Head of caudate nucleus (tissue), 42 donors: Measurements from ENCODE around the gene SESN2.

ENCODE experiments used
- DNase-seq, 42 donors: peaks; one replicate each; pipeline versions ENCODE4 v3.0.0 to v3.0.0-alpha.2; 2020 to 2021; ENCODE audit warnings: mixed read lengths in 7 of 42
- intact Hi-C: fragments of 100-400 bp; cut with DNase I; formaldehyde crosslinking; loops from one replicate; pipeline ENCODE4 v1.15.0; 2022

SESN2 gene

GRCh38 chr1:28248273-28249012 is 10.9 kb upstream of the SESN2 start:
- DNase-seq = peak; percentile 53 to 94 (median 85)
- intact Hi-C loops = loop anchor here (5.0 kb wide), 2 partner anchors 79 to 259 kb away; partner anchors contain the start of genes MED18 and RCC1

DNA sequence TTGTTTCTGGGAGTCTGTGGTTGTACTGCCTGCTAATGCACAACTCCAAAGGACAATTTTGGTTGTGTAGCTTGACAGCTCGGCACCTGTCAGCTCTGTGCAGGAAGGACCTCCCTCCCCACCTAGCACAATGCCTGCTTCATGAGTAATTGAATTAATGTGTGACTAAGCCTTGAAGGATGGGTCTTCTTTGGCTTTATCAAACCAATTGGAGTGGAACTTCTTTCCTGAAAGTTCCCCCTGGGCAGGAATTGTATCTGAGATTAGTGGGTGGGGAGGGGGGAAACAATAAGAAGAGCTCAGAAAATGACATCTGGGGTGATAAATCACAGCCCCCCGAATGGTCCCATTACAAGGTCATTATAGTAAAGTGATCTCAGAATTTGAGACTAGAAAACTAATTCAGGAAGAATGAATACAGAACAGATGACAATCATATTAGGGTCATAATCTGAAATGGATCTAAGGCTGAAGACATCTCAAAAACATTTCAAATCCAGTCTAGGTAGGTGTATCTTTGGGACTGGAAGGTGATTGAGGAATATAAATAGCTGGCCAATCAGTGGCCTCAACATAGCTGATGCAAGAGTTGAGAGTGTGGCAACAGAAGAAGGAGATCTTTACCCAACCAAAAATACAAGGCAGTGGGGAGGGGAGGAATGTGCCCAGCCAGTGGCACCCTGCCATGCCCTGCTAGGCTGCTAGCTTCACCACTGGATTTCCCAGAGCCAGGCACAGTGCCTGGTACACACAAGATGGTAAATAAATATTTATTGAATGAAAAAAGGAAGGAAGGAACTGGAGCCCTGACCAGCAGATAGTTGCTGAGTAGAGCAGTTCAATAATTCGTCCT is 10.1 kb upstream of the SESN2 start:
- intact Hi-C loops = loop anchor here (5.0 kb wide), 2 partner anchors 78 to 258 kb away; partner anchors contain the start of genes MED18 and RCC1
- DNase-seq = peak in 11 of 42 donors; percentile 14 to 54 (median 35)

GRCh38 chr1:28249866-28250295 is 9.4 kb upstream of the SESN2 start:
- intact Hi-C loops = loop anchor here (5.0 kb wide), 2 partner anchors 77 to 257 kb away; partner anchors contain the start of genes MED18 and RCC1
- no peak for DNase-seq

- no peak for DNase-seq
- intact Hi-C loops = no loop called here
These were observed 3.0 kb upstream of the SESN2 start for GRCh38 chr1:28256197-28256827.

GRCh38 chr1:28257736-28258135 is 1.6 kb upstream of the SESN2 start:
- intact Hi-C loops = no loop called here
- no peak for DNase-seq

- intact Hi-C loops = no loop called here
- DNase-seq = no peak
These were observed 578 bp upstream of the SESN2 start for GRCh38 chr1:28258628-28259251.

DNA sequence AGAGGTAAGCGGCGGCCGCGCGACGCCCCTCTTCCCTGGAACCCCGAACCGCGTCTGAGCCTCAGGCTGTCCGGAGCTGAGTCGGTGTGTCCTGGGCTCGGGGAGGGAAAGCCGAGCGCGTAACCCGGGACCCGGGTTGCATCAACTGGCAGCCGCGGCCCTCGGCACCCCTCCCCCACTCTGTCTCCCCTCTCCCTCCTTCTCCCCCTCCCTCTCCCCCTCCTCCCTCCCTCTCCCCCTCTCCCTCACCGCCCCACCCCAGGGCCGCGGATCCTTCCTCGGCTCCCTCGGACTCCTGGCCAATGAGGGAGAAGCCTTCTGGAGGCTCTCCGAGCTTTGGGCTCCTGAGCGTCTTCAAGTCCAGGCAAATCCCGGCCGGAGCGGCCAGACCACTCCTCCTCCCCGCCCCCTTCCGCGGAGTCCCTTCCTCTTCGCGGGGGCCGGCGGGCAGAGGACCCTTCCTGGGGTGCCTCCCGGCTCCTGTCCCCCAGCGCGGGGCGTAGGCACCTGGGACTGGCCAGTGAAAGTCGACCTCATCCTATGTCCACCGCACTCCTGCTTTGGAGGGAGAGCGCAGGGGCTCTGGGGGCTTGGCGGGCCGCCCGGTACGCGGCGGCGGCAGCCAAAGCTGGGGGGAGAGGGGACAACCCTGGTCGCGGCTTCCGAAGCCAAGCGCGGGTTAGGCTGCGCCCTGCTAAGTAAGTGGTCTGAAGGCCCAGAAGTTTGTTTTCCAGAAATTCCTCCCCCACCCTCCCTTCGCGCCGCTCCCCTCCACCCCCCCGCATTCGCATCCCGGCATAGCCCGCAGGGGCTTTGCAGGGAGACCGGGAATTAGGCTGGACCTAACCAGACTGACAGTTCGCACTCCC is 850 bp downstream of the SESN2 start:
- DNase-seq = peak in 38 of 42 donors; percentile 17 to 72 (median 42)
- intact Hi-C loops = loop anchor here (5.0 kb wide), 1 partner anchor 67 kb away; the partner anchor contains the start of gene MED18

DNA sequence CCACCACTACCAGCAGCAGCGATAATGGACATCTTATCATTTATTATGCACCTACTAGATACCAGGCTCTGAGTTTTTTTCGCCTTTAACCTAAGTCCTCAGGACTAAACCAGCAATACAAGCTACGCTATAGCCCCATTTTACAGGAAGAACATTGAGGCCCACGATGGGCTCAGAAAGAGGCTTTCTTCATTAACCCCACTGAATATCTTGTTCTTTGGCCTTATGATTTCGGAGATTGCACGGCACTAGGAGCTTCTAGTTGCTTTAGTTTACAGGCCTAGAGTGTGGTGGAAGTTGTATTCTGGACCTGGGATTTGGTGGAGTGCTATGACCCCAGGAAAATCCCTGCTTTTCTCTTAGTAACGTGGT is 1.5 kb downstream of the SESN2 start:
- no peak for DNase-seq
- intact Hi-C loops = loop anchor here (5.0 kb wide), 1 partner anchor 67 kb away; the partner anchor contains the start of gene MED18

DNA sequence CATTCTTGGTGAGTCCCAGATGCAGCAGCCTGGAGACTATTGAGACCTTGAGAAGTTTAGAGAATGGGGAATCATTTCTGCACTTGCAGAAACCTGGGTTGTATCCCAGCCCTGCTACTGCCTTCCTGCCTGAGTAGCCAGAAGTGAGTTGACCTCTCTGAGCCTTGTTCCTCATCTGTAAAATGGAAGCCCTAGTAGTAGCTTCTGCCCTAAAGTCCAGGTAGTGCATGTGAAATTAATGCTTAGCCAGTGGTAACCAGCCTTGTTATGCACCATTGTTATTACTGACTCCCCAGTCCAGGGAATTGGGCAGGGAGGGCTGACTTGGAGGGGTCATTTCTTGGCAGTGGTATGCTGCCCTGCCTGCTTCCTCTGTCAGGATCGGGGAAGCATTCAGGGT is 5.6 kb downstream of the SESN2 start:
- no peak for DNase-seq
- intact Hi-C loops = loop anchor here (5.0 kb wide), 1 partner anchor 62 kb away; the partner anchor contains the start of gene MED18

DNA sequence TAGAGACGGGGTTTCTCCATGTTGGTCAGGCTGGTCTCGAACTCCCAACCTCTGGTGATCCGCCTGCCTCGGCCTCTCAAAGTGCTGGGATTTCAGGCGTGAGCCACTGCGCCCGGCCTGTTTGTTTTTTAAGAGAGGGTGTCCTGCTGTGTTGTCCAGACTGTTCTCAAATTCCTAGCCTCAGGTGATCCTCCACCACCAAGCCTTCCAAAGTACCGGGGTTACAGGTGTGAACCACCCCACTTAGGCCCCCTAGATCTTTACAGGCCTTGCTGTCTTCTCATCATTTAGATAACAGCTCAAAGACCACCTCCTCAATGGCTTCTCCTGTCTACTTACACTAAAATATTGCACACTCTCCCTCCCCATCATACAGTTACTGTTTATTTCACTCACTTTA is 6.3 kb downstream of the SESN2 start:
- no peak for DNase-seq
- intact Hi-C loops = no loop called here

GRCh38 chr1:28266920-28267322 is 7.6 kb downstream of the SESN2 start:
- no peak for DNase-seq
- intact Hi-C loops = no loop called here

DNA sequence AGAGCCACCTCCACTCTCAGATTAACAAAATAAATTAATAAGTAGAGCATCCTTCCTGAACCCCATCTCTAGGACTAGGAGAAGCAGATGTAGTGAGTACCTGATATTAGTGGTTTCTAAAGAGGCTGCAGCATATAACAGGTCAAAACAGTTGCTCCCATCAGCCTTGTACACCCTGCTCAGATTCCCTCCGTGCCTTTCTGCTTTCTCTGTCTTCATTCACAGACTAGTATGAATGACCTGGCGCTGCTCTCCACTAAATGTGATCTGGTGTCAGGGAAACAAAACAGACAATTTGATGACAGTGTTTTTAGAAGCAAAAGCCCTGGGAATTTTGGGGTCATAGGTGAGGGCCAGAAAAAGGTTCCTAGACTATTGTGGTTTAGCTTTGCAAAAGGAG is 8.3 kb downstream of the SESN2 start:
- intact Hi-C loops = no loop called here

DNA sequence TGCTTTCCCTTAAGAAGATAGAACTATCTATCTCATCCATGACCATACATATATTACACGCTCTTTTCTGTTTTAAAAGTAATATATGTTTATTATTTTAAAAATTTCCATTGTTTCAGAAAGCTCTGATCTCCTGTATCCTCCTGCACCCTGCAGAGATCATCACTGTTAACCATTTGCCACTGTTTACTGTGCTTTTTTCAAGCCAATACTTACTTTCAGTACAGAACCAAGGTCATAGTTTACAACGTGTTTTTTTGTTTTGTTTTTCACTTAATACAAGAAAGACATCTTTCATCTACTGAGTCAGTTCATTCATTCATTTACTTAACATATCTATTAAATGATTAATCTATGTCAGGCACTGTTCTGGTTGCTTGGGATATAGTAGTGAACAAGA is 10.2 kb downstream of the SESN2 start:
- intact Hi-C loops = no loop called here
- DNase-seq = no peak

More for the DNA sequence above, 8.3 kb downstream of the SESN2 start:
- DNase-seq = no peak

GRCh38 chr1:28272215-28272852 is 13.0 kb downstream of the SESN2 start:
- no peak for DNase-seq

GRCh38 chr1:28273216-28273860 is 14.0 kb downstream of the SESN2 start:
- no peak for DNase-seq
- intact Hi-C loops = no loop called here

More at GRCh38 chr1:28272215-28272852, 13.0 kb downstream of the SESN2 start:
- intact Hi-C loops = no loop called here

DNA sequence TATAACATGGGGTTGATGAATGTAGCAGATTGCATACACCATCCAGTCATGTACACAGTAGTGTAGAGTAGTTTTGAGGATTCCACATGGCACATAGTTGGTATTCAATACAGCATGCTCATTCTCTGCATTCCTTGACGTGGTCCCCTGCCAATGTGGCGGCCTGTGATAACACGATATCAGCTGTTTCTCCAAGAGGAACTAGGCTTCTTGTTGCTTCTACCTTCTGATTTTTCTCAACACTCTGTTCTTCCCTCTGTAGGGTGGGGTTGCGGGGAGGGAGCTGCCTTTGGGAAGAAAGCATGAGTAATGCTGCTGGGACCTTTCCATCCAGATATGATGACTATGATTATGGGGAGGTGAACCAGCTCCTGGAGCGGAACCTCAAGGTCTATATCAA is 19.4 kb downstream of the SESN2 start:
- intact Hi-C loops = no loop called here

GRCh38 chr1:28279721-28280120 is 20.4 kb downstream of the SESN2 start:
- intact Hi-C loops = no loop called here
- no peak for DNase-seq

More for the DNA sequence above, 19.4 kb downstream of the SESN2 start:
- DNase-seq = no peak
